Measurements from ENCODE around the gene FLACC1. TPM values are rescaled to one million over a fixed set of nuclear protein-coding genes. Genes with fewer than 3 reads are reported as not detected.

FLACC1 gene
- total RNA-seq, 6 experiments from 2014 or later, result 0.74 to 2.0 (median 0.91) TPM

GRCh38 chr2:201402651-201403562 lies 45.8 kb upstream of the FLACC1 start:
- WGBS (ENCODE audit: insufficient coverage, low coverage, low lambda C conversion rate, missing lambda C conversion rate), result 69% methylated on average over 6 of the region's 6 CpGs
- TF ChIP-seq CTCF (IDR thresholded peaks at IDR 0.05), result no peak
- Histone ChIP-seq H3K27ac (no peak overlapping the region), H3K4me1 (peaks cover 0 to 18% (median 7%) of the 10 kb centered on the region in 4 donors), H3K9me3 (no peaks in the 10 kb centered on the region), H3K27me3 (no peaks in the 10 kb centered on the region), H3K36me3 (peaks cover 0 to 9% (median 1%) of the 10 kb centered on the region in 4 donors), H3K4me3 (no peak overlapping the region)
- intact Hi-C loops (cut with DNase I), result no loop called here
- ATAC-seq, result no peak
- DNase-seq, result no peak

- DNase-seq, result no peak
- ATAC-seq, result no peak
- no peak for TF ChIP-seq CTCF (IDR thresholded peaks at IDR 0.05)
- TF ChIP-seq POLR2A (IDR thresholded peaks at IDR 0.05), result no peak
- Histone ChIP-seq H3K9me3 (no peaks in the 10 kb centered on the region), H3K4me1 (peaks cover 0 to 14% (median 6%) of the 10 kb centered on the region in 4 donors), H3K27me3 (no peaks in the 10 kb centered on the region), H3K36me3 (peaks cover 0 to 19% (median 4%) of the 10 kb centered on the region in 4 donors), H3K4me3 (no peak overlapping the region), H3K27ac (no peak overlapping the region)
- intact Hi-C loops (cut with DNase I), result no loop called here
- WGBS (ENCODE audit: insufficient coverage, low coverage, low lambda C conversion rate, missing lambda C conversion rate), result 88% methylated on average over 3 of the region's 3 CpGs
These were observed 44.7 kb upstream of the FLACC1 start for GRCh38 chr2:201401815-201402214.

DNA sequence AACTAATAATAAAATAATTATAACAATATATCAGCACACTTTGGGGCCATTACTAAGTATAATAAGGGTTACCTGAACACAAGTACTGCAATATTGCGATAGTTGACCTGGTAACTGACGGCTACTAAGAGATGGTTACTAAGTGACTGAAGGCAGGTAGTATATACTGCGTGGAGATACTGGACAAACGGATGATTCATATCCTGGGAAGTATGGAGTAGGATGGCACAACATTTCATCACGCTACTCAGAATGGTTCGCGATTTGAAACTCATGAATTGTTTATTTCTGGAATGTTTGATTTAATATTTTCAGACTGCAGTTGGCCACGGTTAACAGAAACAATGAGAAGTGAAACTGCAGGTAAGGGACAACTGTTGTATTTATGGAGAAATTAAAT lies 39.5 kb upstream of the FLACC1 start:
- intact Hi-C loops (cut with DNase I), result no loop called here
- H3K27ac ChIP-seq, result no peak overlapping the region
- ATAC-seq, result no peak
- no peaks in the 10 kb centered on the region for H3K27me3 ChIP-seq
- H3K4me3 ChIP-seq, result no peak overlapping the region
- 83% methylated on average over 7 of the region's 8 CpGs for WGBS (ENCODE audit: insufficient coverage, low coverage, low lambda C conversion rate, missing lambda C conversion rate)
- no peaks in the 10 kb centered on the region for H3K9me3 ChIP-seq
- no peak for DNase-seq
- TF ChIP-seq CTCF (IDR thresholded peaks at IDR 0.05), result no peak
- no peak for TF ChIP-seq POLR2A (IDR thresholded peaks at IDR 0.05)
- peaks cover 0 to 42% (median 13%) of the 10 kb centered on the region in 4 donors for H3K36me3 ChIP-seq
- no peaks in the 10 kb centered on the region for H3K4me1 ChIP-seq

DNA sequence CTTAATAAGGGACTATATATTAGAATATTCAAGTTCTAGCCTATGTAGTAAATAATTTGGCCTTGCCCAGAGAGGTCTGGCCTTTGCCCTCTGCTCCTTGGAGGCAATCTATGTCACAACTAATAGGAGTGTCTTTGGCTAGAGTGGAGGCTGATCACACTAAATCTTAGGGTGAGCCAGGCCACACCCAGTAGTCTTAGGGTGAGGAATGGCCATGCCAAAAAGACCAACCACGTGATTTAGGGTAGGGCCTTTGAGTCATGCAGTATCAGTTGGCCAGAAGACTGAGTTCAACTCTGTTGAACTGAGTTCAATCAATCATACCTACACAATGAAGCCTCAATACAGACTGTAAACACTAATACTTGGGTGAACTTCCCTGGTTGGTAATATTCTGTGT lies 26.0 kb upstream of the FLACC1 start:
- no peak overlapping the region for H3K4me3 ChIP-seq
- peaks cover 0 to 31% (median 4%) of the 10 kb centered on the region in 4 donors for H3K36me3 ChIP-seq
- DNase-seq (no peak), ATAC-seq (peak in 2 of 4 donors; percentile 46 to 76)
- H3K27ac ChIP-seq, result no peak overlapping the region
- no peaks in the 10 kb centered on the region for H3K4me1 ChIP-seq
- 71% methylated on average over 1 of the region's 1 CpG for WGBS (ENCODE audit: insufficient coverage, low coverage, low lambda C conversion rate, missing lambda C conversion rate)
- H3K27me3 ChIP-seq, result no peaks in the 10 kb centered on the region
- intact Hi-C loops (cut with DNase I), result no loop called here
- TF ChIP-seq CTCF (IDR thresholded peaks at IDR 0.05), result no peak
- no peak for TF ChIP-seq POLR2A (IDR thresholded peaks at IDR 0.05)
- no peaks in the 10 kb centered on the region for H3K9me3 ChIP-seq

Measured in right lobe of liver (tissue), 6 donors.